ENCODE data around the gene SLC49A4.
"Not testable (repeated sequence)": the region's sequence is repeated elsewhere in the genome, so short reads cannot be mapped to it uniquely, and the experiment has no call there.

SLC49A4 gene

DNA sequence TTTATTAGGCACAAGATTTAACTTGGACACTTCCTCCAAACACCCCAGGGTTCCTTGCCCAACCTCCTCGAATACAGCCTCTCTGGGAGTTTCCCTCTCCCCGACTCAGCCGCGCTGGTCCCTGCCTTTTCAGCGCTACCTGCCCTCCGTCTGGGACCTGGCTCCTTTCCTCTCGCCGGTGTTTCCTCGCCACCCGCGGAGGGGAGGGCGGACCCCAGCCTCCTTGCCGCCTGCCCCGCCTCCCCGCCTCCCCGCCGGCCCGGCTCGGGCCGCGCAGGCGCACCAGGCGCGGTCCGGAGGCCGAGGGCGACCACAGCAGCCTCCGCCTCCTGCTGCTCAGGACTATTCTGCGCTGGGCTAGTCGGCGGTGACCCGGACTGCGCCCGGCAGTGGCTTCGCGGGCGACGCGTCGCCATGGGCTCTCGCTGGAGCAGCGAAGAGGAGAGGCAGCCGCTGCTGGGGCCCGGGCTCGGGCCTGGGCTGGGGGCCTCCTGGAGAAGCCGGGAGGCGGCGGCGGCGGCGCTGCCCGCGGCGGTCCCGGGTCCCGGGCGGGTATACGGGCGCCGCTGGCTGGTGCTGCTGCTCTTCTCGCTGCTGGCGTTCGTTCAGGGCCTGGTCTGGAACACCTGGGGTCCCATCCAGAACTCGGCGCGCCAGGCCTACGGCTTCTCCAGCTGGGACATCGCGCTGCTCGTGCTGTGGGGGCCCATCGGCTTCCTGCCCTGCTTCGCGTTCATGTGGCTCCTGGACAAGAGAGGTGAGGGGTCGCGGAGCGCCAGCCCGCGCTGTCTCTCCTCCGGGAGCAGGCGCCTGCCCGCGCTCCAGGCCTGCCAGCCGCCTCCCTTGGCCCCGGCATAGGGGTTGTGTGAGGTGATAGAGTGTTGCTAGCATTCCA lies at the start of gene SLC49A4:
Gene SLC49A4, plus strand, starts transcription at position 291 of the 895 bp plus-strand sequence. Its CDS starts 124 bp downstream, at position 415.
- Histone ChIP-seq H3K9me3 (ENCODE audit: low read length) (no peaks in the 10 kb centered on the region), H4K20me1 (ENCODE audit: insufficient read depth, low read length) (no peaks in the 10 kb centered on the region), H2AFZ (ENCODE audit: low read length) (peak within 1 kb of the TSS; percentile 92), H3K4me2 (ENCODE audit: low read length) (peak within 1 kb of the TSS; percentile 99), H3K4me1 (ENCODE audit: insufficient read depth, low read length, severe bottlenecking) (peaks cover 51% of the 10 kb centered on the region), H3K4me3 (ENCODE audit: low read depth, low read length, poor library complexity, severe bottlenecking) (peak within 1 kb of the TSS; percentile 78), H3K9ac (ENCODE audit: low read length) (peak within 1 kb of the TSS; percentile 78), H3F3A (ENCODE audit: insufficient read depth, low read length) (no peaks in the 10 kb centered on the region), H3K27me3 (ENCODE audit: insufficient read depth, low read length) (no peaks in the 10 kb centered on the region), H3K79me2 (ENCODE audit: insufficient read depth, low read length) (no peaks in the 10 kb centered on the region; the same call in 1 of the 2 replicates), H3K36me3 (ENCODE audit: insufficient read depth, low read length) (peaks cover 3% of the 10 kb centered on the region; the same call in 1 of the 2 replicates), H3K27ac (ENCODE audit: low read depth, low read length, poor library complexity, severe bottlenecking) (peak within 1 kb of the TSS; percentile 87), H3K9me2 (ENCODE audit: low read depth, low read length) (no peaks in the 10 kb centered on the region)
- TF ChIP-seq EZH2 (IDR thresholded peaks at IDR 0.05; ENCODE audit: borderline replicate concordance, low read length): no peak
- TF ChIP-seq, protein P1, sequence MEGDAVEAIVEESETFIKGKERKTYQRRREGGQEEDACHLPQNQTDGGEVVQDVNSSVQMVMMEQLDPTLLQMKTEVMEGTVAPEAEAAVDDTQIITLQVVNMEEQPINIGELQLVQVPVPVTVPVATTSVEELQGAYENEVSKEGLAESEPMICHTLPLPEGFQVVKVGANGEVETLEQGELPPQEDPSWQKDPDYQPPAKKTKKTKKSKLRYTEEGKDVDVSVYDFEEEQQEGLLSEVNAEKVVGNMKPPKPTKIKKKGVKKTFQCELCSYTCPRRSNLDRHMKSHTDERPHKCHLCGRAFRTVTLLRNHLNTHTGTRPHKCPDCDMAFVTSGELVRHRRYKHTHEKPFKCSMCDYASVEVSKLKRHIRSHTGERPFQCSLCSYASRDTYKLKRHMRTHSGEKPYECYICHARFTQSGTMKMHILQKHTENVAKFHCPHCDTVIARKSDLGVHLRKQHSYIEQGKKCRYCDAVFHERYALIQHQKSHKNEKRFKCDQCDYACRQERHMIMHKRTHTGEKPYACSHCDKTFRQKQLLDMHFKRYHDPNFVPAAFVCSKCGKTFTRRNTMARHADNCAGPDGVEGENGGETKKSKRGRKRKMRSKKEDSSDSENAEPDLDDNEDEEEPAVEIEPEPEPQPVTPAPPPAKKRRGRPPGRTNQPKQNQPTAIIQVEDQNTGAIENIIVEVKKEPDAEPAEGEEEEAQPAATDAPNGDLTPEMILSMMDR (IDR thresholded peaks at IDR 0.05; ENCODE audit: low read length): no peak

DNA sequence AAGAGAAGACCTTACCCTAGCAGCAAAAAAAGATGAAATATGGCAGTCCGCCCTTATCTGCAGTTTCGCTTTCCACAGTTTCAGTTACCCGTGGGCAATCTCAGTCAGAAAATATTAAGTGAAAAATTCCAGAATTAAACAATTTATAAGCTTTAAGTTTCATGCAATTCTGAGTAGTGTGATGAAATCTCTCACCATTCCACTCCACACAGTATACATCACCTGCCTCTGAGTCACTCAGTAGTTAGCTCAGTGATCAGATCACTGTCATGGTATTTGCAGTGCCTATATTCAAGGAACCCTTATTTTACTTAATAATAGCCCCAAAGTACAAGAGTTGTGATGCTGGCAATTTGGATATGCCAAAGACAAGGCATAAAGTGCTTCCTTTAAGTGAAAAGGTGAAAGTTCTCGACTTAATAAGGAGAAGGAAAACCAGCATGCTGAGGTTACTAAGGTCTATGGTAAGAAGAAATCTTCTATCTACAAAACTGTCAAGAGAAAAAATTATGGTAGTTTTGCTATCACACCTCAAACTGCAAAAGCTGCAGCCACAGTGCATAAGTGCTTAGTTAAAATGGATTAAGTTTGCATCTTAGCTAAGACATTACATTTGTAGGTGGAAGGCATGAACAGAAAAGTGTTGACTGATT lies 49.4 kb upstream of the SLC49A4 start:
- no peak overlapping the region for H3K27ac ChIP-seq (ENCODE audit: low read depth, low read length, poor library complexity, severe bottlenecking)
- H3K27me3 ChIP-seq (ENCODE audit: insufficient read depth, low read length): no peaks in the 10 kb centered on the region
- H3K4me2 ChIP-seq (ENCODE audit: low read length): no peak overlapping the region
- H3F3A ChIP-seq (ENCODE audit: insufficient read depth, low read length): no peaks in the 10 kb centered on the region
- H3K36me3 ChIP-seq (ENCODE audit: insufficient read depth, low read length): peaks cover 27% of the 10 kb centered on the region
- TF ChIP-seq EZH2 (IDR thresholded peaks at IDR 0.05; ENCODE audit: borderline replicate concordance, low read length): no peak
- TF ChIP-seq, protein P1 (IDR thresholded peaks at IDR 0.05; ENCODE audit: low read length): no peak
- H3K9ac ChIP-seq (ENCODE audit: low read length): no peak overlapping the region
- no peaks in the 10 kb centered on the region for H3K79me2 ChIP-seq (ENCODE audit: insufficient read depth, low read length)
- H3K9me3 ChIP-seq (ENCODE audit: low read length): no peaks in the 10 kb centered on the region
- H4K20me1 ChIP-seq (ENCODE audit: insufficient read depth, low read length): no peaks in the 10 kb centered on the region
- no peak overlapping the region for H3K4me3 ChIP-seq (ENCODE audit: low read depth, low read length, poor library complexity, severe bottlenecking)
- H3K9me2 ChIP-seq (ENCODE audit: low read depth, low read length): no peaks in the 10 kb centered on the region
- H3K4me1 ChIP-seq (ENCODE audit: insufficient read depth, low read length, severe bottlenecking): no peaks in the 10 kb centered on the region
- no peak overlapping the region for H2AFZ ChIP-seq (ENCODE audit: low read length)

GRCh38 chr3:122747295-122747694 lies 47.6 kb upstream of the SLC49A4 start:
- peaks cover 27% of the 10 kb centered on the region for H3K36me3 ChIP-seq (ENCODE audit: insufficient read depth, low read length)
- H3K27ac ChIP-seq (ENCODE audit: low read depth, low read length, poor library complexity, severe bottlenecking); H3F3A ChIP-seq (ENCODE audit: insufficient read depth, low read length); H3K27me3 ChIP-seq (ENCODE audit: insufficient read depth, low read length); H3K4me1 ChIP-seq (ENCODE audit: insufficient read depth, low read length, severe bottlenecking); H3K9me2 ChIP-seq (ENCODE audit: low read depth, low read length); H3K9me3 ChIP-seq (ENCODE audit: low read length); H3K9ac ChIP-seq (ENCODE audit: low read length); H4K20me1 ChIP-seq (ENCODE audit: insufficient read depth, low read length); H2AFZ ChIP-seq (ENCODE audit: low read length); H3K4me2 ChIP-seq (ENCODE audit: low read length); H3K79me2 ChIP-seq (ENCODE audit: insufficient read depth, low read length); H3K4me3 ChIP-seq (ENCODE audit: low read depth, low read length, poor library complexity, severe bottlenecking): not testable (repeated sequence)
